MM.1S (cell line): Measurements from ENCODE around the gene CLMP.

ENCODE experiments used
- CTCF ChIP-seq: fragments of 300-600 bp; sonication (generic); IDR thresholded peaks from 2 replicates; pipeline ENCODE4 v1.5.1; 2016; ENCODE audit warnings: antibody characterized with exemption, low read length, mixed read lengths
- EZH2phosphoT487 ChIP-seq: fragments of 300-600 bp; sonication (generic); IDR thresholded peaks from 2 replicates; pipeline ENCODE4 v1.6.1; 2018; ENCODE audit warnings: antibody characterized with exemption, low read length

GRCh38 chr11:123084454-123084853, 110.6 kb downstream of the CLMP start:
- TF ChIP-seq CTCF: no peak
- no peak for TF ChIP-seq EZH2phosphoT487
